Endothelial cell of umbilical vein (primary cell): ENCODE results near the gene STBD1. TPM values are rescaled to one million over a fixed set of nuclear protein-coding genes. Genes with fewer than 3 reads are reported as not detected.

Experiments
- BruUV-seq: library from RNA; stranded (reverse); fragments of 400-500 nt; replicated peaks from 2 replicates; lab custom pipeline; 2021; lab: Mats Ljungman, UMichigan
- CTCF ChIA-PET: fragments of 300-600, 350-600 bp; sonication (Branson Sonifier 250); formaldehyde crosslinking; loops from one replicate; lab custom pipeline; 2021; ENCODE audit warnings: antibody characterized with exemption, inconsistent platforms; lab: Charles Lee
- POLR2A ChIA-PET: fragments of 300-600, 350-600 bp; sonication (Branson Sonifier 250); formaldehyde crosslinking; loops from one replicate; lab custom pipeline; 2021; ENCODE audit warnings: antibody characterized with exemption, inconsistent platforms; lab: Charles Lee
- DNase-seq: peaks from one replicate; pipeline ENCODE4 v3.0.0-alpha.2; 2011; ENCODE audit warnings: low read depth, low spot score
- FAIRE-seq: peaks from 2 replicates; lab custom pipeline; 2011; peaks lifted over from hg19 to GRCh38; lab: Jason Lieb, UNC
- H2AFZ ChIP-seq: 2 replicates; pipeline ENCODE4 v1.6.0; 2012; ENCODE audit warnings: low read depth, low read length, control low read depth, inconsistent platforms
- H3K27ac ChIP-seq: 2 replicates; pipeline ENCODE4 v1.5.1; 2011; ENCODE audit warnings: low read depth, mild to moderate bottlenecking, control low read depth, low read length, moderate library complexity; ENCODE audit not compliant: insufficient read depth
- H3K27me3 ChIP-seq, 2 experiments: 2 replicates each; pipeline versions ENCODE4 v1.6.0 to v1.6.1; 2011; ENCODE audit warnings: low read length in 2 of 2, mixed read lengths in 1 of 2; ENCODE audit not compliant: control insufficient read depth in 2 of 2, insufficient read depth in 2 of 2
- H3K36me3 ChIP-seq, 2 experiments: 2 replicates in 1 of 2; 3 replicates in 1 of 2; pipeline ENCODE4 v1.5.1; 2011; ENCODE audit warnings: low read length in 2 of 2, mild to moderate bottlenecking in 1 of 2, moderate library complexity in 1 of 2; ENCODE audit not compliant: control insufficient read depth in 2 of 2, insufficient read depth in 2 of 2; ENCODE audit errors: extremely low read depth in 1 of 2
- H3K4me1 ChIP-seq: 3 replicates; pipeline ENCODE4 v1.5.1; 2011; ENCODE audit warnings: mild to moderate bottlenecking, low read length; ENCODE audit not compliant: control insufficient read depth, insufficient read depth; ENCODE audit errors: extremely low read depth
- H3K4me2 ChIP-seq: 2 replicates; pipeline ENCODE4 v1.6.1; 2011; ENCODE audit warnings: low read length, control low read depth, mixed read lengths; ENCODE audit not compliant: insufficient read depth
- H3K4me3 ChIP-seq, 3 experiments: fragments of 200-600 bp in 1 of 3; sonication (generic), shearing (Covaris generic) in 1 of 3; replicated peaks in 1 of 3; 2 replicates each; pipeline ENCODE4 v1.5.1; 2011 to 2016; ENCODE audit warnings: control low read depth in 3 of 3, low read length in 3 of 3, mild to moderate bottlenecking in 2 of 3, inconsistent platforms in 1 of 3, low read depth in 1 of 3, moderate library complexity in 1 of 3; ENCODE audit not compliant: insufficient read depth in 1 of 3
- H3K79me2 ChIP-seq: 2 replicates; pipeline ENCODE4 v1.6.0; 2012; ENCODE audit warnings: low read length, inconsistent platforms; ENCODE audit not compliant: control insufficient read depth, insufficient read depth
- H3K9ac ChIP-seq: replicated peaks from 2 replicates; pipeline ENCODE3; 2011; ENCODE audit warnings: low read length, control low read depth; ENCODE audit not compliant: insufficient read depth; ENCODE audit errors: extremely low read depth
- H3K9me1 ChIP-seq: replicated peaks from 3 replicates; pipeline ENCODE4 v1.6.0; 2011; ENCODE audit warnings: mild to moderate bottlenecking, low read length; ENCODE audit not compliant: control insufficient read depth, insufficient read depth; ENCODE audit errors: extremely low read depth
- H3K9me3 ChIP-seq: replicated peaks from 2 replicates; pipeline ENCODE4 v1.5.1; 2012; ENCODE audit warnings: low read length, inconsistent platforms; ENCODE audit not compliant: control insufficient read depth, insufficient read depth
- H4K20me1 ChIP-seq: replicated peaks from 2 replicates; pipeline ENCODE3; 2011; ENCODE audit warnings: mild to moderate bottlenecking, low read length; ENCODE audit not compliant: control insufficient read depth, insufficient read depth; ENCODE audit errors: extremely low read depth
- EZH2 ChIP-seq: IDR thresholded peaks from 2 replicates; pipeline ENCODE4 v1.6.1; 2012; ENCODE audit warnings: borderline replicate concordance, low read depth, mild to moderate bottlenecking, moderate library complexity, low read length, inconsistent platforms; ENCODE audit not compliant: severe bottlenecking
- FOS ChIP-seq: IDR thresholded peaks from 2 replicates; pipeline ENCODE4 v1.6.1; 2011; ENCODE audit warnings: mild to moderate bottlenecking, low read length, moderate library complexity, borderline replicate concordance; ENCODE audit not compliant: insufficient read depth
- GATA2 ChIP-seq: IDR thresholded peaks from 2 replicates; pipeline ENCODE4 v1.7.0; 2011; ENCODE audit warnings: low read depth, mild to moderate bottlenecking, moderate library complexity, mixed read lengths, low read length; ENCODE audit not compliant: insufficient read length, insufficient read depth
- JUN ChIP-seq: IDR thresholded peaks from 2 replicates; pipeline ENCODE4 v1.6.1; 2011; ENCODE audit warnings: borderline replicate concordance, low read depth; ENCODE audit not compliant: insufficient read length, insufficient read depth
- MYC ChIP-seq: IDR thresholded peaks from one replicate; pipeline ENCODE4 v1.6.1; 2011; ENCODE audit warnings: mild to moderate bottlenecking, low read depth, low read length
- POLR2A ChIP-seq: IDR thresholded peaks from 2 replicates; pipeline ENCODE4 v1.6.1; 2012; ENCODE audit warnings: low read depth, mild to moderate bottlenecking, control low read depth, low read length
- POLR2AphosphoS5 ChIP-seq: IDR thresholded peaks from 2 replicates; pipeline ENCODE4 v1.6.1; 2012; ENCODE audit warnings: low read depth, mild to moderate bottlenecking, control low read depth, low read length, moderate library complexity; ENCODE audit not compliant: insufficient read depth
- dilution Hi-C: fragments of 300-500 bp; cut with MboI; formaldehyde crosslinking; loops from one replicate; pipeline ENCODE4 v1.15.0; 2019; ENCODE audit warnings: low sequenced_read_pairs; ENCODE audit not compliant: extremely low pct_ligation_motif_present
- intact Hi-C: fragments of 100-400 bp; cut with micrococcal nuclease; formaldehyde crosslinking; loops from one replicate; pipeline ENCODE4 v1.10.0; 2022
- polyA plus RNA-seq, 4 experiments: library from polyadenylated mRNA; depleted of rRNA in 3 of 4; stranded (reverse) in 3 of 4; unstranded in 1 of 4; fragments of >200 nt; gene quantifications; 2 replicates each; pipeline versions ENCODE4 v1.2.1 to v1.2.3, GENCODE V29; 2011 to 2012; ENCODE audit warnings: missing spikeins in 1 of 4
- total RNA-seq: library from RNA; stranded (reverse); gene quantifications from 2 replicates; pipeline ENCODE4 v1.2.3, GENCODE V29; 2021
- TF ChIP-seq, protein P1 (sequence below): IDR thresholded peaks from 2 replicates; pipeline ENCODE4 v1.6.1; 2011; ENCODE audit not compliant: insufficient read depth, insufficient read length
- TF ChIP-seq, protein P2 (sequence below), 2 donors: IDR thresholded peaks; 1 replicate in 1 of 2; 2 replicates in 1 of 2; pipeline ENCODE4 v1.5.1; 2011; ENCODE audit warnings: low read length in 2 of 2, mild to moderate bottlenecking in 2 of 2, moderate library complexity in 2 of 2, control low read depth in 1 of 2, inconsistent platforms in 1 of 2, low read depth in 1 of 2; ENCODE audit not compliant: insufficient read depth in 1 of 2; ENCODE audit errors: extremely low read depth in 1 of 2

The STBD1 gene
- total and polyA plus RNA-seq, 2 donors (not counting 3 experiments of a cell fraction or from before 2014, with no cell fraction given): 0.18 to 0.29 TPM

DNA sequence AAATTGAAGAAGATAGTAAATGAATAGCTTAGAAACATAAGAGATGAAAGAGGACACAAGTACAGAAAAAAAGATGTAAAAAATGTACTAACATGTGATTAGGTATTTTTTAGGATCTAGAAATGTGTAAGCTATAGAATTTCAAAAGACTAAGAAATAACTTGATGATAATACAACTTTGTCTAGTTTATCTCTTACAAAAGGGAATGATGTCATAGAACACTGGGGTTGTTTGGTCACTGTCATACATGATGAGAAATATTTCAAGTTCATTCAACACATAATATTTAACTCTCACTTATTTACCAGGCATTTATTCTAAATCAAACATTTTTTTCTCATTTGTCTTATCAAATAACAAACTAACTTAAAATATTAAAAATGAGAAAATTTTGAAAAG lies 18.5 kb downstream of the STBD1 start:
- H3K27ac ChIP-seq: no peak overlapping the region
- CTCF ChIA-PET: interaction anchor here (1.1 kb wide), 1 partner anchor 146 kb away, joined by 4 read pairs; no protein-coding TSS in a partner anchor
- H3K9ac ChIP-seq: no peak overlapping the region
- intact Hi-C loops (no loop called here), dilution Hi-C loops (no loop called here)
- FAIRE-seq (no peak), DNase-seq (no peak)
- TF ChIP-seq POLR2AphosphoS5 (no peak), FOS (no peak), JUN (no peak), MYC (no peak), POLR2A (no peak), GATA2 (no peak), EZH2 (no peak)
- TF ChIP-seq, protein P1, sequence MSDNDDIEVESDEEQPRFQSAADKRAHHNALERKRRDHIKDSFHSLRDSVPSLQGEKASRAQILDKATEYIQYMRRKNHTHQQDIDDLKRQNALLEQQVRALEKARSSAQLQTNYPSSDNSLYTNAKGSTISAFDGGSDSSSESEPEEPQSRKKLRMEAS: no peak
- TF ChIP-seq, protein P2, sequence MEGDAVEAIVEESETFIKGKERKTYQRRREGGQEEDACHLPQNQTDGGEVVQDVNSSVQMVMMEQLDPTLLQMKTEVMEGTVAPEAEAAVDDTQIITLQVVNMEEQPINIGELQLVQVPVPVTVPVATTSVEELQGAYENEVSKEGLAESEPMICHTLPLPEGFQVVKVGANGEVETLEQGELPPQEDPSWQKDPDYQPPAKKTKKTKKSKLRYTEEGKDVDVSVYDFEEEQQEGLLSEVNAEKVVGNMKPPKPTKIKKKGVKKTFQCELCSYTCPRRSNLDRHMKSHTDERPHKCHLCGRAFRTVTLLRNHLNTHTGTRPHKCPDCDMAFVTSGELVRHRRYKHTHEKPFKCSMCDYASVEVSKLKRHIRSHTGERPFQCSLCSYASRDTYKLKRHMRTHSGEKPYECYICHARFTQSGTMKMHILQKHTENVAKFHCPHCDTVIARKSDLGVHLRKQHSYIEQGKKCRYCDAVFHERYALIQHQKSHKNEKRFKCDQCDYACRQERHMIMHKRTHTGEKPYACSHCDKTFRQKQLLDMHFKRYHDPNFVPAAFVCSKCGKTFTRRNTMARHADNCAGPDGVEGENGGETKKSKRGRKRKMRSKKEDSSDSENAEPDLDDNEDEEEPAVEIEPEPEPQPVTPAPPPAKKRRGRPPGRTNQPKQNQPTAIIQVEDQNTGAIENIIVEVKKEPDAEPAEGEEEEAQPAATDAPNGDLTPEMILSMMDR (IDR thresholded peaks at IDR 0.05; ENCODE audit: extremely low read depth in 1 of 2, insufficient read depth in 1 of 2, low read depth in 1 of 2, low read length in 2 of 2): no peak
- H3K79me2 ChIP-seq: no peaks in the 10 kb centered on the region
- H3K4me1 ChIP-seq: no peaks in the 10 kb centered on the region
- no peak overlapping the region for H3K4me3 ChIP-seq
- H3K4me2 ChIP-seq: no peak overlapping the region
- H4K20me1 ChIP-seq: no peaks in the 10 kb centered on the region
- peaks cover 1% of the 10 kb centered on the region in 2 experiments for H3K27me3 ChIP-seq
- no peaks in the 10 kb centered on the region for H3K9me3 ChIP-seq
- H2AFZ ChIP-seq: no peak overlapping the region
- no TSS peak for BruUV-seq
- POLR2A ChIA-PET: no interaction called here
- no peaks in the 10 kb centered on the region for H3K36me3 ChIP-seq
- no peaks in the 10 kb centered on the region for H3K9me1 ChIP-seq
